Activated gamma-delta T cell treated with anti-CD3 and anti-CD28 coated beads, Interleukin-2, amount 50 U/mL, for 16 hours (primary cell): Measurements from ENCODE around the gene CPVL.
A peak's percentile ranks its signal among the peaks of the same experiment; 100 is the strongest.
"Not testable (repeated sequence)": the region's sequence is repeated elsewhere in the genome, so short reads cannot be mapped to it uniquely, and the experiment has no call there.

Experiments
- DNase-seq: peaks from one replicate; pipeline ENCODE4 v3.0.0-alpha.2; 2020; ENCODE audit warnings: low read depth

CPVL gene

DNA sequence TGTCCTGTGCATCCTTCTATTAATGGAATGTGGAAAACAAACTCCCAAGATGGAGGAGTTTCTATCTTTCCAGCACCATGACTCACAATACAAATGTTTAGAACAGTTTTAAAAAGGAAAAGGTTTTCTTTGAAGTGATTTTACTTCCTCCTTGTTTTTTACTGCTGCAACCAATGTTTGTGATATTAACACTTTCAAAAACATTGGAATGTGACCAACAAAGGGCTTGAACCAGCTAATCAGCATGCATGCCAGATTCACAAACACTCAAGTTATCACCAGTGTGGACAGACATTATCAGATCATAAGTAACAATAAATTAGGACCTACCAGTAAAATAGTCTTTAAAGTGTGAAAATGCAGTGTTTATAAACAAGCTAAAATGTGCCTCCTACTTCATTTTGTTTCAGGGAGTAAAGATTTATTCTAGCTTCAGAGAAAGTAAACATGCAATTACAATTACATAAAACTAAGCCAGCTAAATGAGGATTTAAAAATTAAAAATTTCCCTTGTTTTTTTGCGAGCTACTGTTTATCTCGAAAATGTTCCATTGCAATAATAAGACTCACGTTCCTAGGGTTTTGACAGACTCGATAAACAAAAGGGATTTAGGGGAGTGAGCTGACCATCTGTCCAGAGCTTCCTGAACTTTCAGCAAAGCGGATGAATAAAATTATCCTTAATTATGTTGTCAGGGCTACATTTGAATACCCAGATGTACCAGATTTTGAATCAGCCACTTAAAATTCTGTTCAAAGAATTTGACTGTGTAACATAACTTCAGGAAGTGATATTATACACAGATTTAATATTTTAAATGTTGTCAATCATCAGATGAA lies 29.8 kb downstream of the CPVL start:
- DNase-seq: no peak

DNA sequence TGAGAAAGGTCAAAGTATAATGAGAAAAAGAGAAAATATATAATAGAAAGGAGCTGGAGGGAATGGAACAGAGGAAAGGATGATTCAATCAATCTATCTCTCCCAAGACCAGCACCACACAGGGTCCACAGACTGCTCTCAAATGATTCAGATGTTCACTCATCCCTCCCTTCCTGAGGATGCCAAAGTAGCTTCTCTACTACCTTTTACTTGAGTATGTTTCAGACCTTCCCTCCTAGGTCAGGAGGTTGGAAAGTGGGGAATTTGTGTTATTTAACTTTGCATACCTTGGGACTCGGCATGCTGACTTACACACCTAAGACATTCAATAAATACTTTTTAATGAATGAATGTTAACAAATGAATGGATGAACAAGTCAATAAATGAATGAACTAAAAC lies 30.6 kb downstream of the CPVL start:
- DNase-seq: no peak

DNA sequence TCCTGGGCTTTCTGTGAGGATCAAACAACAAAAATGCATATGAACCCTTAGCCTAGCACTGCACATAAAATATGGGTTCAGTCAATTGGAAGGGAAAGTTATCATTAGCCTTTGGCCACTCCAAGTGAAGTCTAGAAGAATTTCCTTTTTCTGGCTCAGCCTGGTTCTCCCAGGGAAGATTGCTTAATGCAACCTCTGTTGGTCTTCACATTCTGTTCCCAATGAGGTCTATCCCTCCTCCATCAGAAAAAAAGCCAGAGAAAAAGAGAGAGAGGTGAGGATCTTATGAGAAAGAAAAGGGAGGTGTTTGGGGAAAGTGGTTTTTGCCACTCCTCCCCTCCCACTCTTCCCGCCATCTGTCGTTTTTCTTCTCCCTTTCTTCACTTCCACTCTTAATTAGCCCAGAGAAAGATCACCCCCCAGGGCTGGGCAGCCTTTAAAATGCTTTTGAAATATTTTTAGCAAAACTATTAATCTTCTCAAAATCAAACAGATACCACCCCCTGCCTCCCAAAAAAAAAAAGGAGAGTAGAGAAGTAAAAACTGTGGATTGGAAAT lies 31.1 kb downstream of the CPVL start:
- no peak for DNase-seq

DNA sequence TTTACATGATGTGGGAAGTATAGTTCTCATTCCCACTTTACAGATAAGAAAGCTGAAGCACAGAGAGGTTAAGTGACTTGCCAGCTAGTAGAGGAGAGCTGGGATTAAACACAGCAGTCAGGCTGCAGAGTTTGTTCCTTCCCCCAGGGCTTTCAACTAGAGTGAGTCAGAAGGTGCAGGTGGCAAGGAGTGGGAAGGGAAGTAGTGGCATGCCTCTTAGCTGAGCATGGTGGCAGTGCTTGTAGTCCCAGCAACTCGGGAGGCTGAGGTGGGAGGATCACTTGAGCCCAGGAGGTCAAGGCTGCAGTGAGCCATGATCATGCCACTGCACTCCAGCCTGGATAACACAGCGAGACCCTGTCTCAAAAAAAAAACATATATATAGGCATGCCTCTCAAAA lies 32.1 kb downstream of the CPVL start:
- DNase-seq: not testable (repeated sequence)

DNA sequence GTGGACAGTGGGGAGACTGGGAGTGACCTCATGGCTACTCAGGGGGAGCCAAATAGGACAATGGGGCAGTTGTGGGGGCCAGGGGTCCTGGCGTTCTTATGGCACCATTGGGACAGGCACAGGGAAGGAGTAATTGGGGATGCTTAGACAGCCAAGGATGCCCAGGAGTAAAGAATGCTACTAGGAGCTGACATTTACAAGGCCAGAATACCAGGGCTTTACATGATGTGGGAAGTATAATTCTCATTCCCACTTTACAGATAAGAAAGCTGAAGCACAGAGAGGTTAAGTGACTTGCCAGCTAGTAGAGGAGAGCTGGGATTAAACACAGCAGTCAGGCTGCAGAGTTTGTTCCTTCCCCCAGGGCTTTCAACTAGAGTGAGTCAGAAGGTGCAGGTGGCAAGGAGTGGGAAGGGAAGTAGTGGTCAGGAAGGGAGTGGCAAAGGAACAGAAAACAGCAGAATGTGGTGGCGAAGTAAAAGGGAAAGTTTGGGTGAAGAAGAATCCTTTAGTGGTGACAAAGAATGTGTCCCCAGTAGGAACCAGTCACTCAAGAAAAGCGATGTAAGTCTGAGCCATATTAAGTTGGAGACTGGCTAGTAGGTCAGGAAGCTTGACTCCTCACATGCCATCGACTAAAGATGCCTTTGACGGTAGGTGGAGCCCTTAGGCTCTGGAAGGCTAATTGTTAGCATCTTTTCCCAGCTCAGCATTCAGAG lies 32.8 kb downstream of the CPVL start:
- DNase-seq: no peak

DNA sequence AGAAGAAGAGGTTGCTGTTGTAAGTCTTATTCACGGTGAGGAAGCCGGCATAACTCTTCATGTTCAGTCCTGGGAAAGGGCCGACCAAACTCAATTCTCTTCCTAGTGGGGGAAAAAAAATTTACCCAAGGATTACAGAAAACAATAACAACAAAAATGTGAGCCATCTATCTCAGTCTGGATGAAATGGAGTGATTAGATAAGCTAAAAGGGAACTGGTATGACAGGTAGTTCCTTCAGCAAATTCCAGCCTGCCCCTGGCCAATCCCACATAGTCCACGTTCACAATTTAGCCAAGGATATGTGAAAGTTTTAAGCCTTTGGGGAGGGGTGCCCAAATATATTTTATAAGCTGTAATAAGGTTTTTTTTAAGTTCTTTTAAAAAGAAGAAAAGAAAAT lies 33.6 kb downstream of the CPVL start:
- no peak for DNase-seq

DNA sequence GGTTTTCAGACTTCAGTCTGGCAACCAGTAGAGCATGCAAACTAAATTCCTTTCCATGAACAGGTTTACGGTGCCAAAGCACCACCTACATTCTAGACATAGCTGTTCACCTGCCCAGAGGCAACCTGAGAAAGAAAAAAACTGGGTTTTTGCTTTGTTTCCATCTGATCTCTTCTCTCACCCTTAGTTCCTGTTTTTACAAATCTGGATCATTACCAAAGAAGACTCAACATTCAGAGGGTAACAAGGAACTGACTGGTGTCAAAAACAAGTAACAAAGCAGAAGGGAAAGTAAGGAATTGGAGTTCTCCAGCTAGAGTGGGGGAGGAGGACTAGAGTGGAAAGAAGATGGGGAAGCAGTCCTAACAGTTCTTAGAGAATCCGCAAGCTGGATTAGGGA lies 36.4 kb downstream of the CPVL start:
- no peak for DNase-seq

DNA sequence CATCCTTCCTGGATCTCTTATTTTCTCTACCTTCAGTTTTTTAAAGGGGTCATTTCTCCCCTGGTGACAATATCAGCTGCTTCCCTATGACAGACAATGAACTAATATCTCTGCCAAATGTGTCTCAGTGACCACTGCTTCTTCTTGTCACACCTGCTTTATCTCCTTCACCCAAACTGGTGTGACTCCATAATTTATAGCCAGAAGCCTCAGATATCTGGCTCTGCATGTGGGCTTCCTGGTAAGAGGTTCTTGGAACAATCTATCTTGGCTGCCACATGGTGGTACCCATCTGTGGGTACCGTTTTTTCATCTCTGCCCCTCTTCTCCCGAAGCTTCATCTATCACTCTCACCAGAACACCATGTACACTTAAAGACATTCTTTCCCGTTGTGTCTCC lies 37.0 kb downstream of the CPVL start:
- DNase-seq: no peak

DNA sequence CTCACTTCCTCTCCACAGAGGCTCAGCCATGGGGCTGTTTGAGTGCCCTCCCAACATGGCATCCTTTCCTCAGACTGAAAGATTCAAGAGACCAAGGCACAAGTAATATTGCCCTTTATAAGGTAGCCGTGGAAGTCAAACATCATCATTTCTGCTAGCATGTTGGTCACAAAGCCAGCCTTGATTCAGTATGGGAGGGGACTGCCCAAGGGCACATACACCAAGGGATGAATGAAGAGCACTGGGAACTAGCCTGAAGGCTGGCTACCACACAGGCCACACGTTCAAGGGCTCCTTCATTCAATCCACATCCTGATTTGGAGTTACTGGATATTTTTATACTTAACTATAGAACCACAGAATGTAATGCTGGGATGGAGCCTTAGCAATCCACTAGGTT lies 39.3 kb downstream of the CPVL start:
- DNase-seq: no peak

- DNase-seq: no peak
Observed at GRCh38 chr7:29106669-29106988, 39.7 kb downstream of the CPVL start.

DNA sequence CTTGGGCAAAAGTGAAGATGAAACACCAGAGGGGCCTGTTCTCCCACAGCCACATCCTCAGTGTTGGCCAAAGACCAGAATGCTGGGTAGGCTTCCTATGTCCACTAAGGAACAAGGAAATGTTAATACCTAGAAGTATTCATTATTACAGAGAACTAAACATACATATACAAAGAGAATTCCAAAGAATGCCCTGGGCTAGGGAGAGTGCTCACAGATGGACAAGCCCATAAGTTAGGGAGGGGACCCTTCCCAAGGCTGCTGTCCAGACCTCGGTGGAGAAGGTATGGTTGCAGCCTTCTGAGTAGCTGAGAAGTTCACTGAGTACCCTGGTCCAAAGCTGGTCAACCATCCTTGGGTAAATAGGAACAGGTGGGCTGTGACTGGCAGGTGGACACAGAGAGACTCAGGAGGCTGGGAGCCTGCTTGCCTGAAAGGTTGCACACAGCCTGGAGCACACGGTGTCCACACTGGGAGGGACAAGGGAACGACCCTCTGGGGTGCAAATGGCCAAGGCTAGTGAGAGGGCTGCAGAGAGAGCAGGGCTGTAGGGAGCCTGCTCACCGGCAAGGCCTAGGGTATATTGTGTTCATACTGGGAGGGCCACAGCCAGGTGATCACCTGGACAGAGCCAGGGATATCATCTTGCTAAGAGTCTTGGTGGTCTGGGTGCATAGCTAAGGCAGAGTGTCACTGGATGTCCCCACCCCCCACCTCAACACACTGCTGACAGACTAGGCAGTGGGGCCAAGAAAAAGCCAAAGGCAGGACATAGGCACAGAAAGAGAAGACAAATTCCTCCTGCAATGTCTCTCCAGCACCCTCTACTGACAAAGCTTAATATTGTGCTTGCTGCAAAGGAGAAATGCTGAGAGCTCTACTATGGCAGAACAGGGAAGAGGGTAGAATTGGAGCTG lies 40.3 kb downstream of the CPVL start:
- no peak for DNase-seq

DNA sequence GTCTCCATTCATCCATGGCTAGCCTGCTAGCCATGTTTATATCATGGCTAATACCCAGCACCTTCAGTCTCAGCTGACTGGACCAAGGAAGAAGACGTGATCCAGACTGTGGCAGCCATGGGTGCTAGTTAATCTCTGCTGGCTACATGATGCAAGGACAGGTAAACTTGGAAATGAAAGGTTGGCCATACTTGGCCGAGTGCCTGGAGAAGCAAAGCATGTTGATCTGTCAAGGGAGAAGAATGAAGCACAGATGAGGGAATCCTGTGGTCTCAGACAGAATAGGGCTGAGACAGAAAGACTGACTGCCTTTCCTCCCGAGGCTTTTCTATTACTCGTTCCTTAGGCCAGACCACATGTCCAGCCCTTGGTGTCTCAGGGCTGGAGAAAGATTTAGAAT lies 41.1 kb downstream of the CPVL start:
- no peak for DNase-seq

DNA sequence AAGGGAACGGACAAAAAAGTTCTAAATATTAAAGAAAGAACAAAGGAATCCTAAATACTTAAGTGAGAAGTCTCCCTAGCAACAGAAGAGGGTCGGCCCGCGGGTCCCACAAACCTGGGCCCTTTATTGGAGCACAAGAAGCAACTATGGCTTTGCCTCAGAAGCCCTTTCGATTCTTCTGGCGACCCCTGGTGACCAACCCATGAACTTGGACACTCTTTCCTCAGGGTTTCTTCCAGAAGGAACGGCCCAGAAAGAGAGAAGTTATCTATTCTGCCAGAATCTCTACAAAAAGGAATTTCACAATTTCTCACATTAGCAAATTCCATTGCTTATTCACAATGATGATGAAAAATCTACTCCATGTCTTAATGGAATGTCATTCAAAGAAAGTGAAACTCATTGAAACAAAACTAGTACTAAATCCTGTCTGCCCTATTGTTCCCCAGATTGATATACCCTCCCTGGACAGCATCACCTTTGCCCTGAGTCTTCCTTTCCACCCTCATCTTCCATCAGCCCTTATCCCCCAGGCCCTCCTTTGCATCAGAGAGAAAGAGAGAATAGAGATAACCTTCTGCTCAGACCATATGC lies 43.7 kb downstream of the CPVL start:
- peak; percentile 12 for DNase-seq

DNA sequence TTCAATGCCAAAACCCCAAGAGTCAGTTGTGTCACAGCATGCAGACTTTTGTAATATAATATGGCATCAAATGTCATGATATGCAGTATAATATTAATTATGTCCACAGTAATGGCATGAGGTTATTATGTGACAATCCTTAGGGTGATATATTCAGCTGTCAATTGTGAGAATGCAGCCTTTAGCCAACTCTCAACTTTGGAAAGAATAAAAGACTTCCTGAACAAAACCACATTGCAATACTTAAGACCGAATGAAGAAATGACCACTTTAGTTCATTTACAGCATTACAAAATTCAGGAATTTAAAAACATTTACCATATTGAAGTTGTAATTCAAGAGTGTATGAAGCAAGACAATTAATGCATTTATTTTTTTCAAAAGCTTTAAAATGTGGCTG lies 45.4 kb downstream of the CPVL start:
- DNase-seq: no peak

DNA sequence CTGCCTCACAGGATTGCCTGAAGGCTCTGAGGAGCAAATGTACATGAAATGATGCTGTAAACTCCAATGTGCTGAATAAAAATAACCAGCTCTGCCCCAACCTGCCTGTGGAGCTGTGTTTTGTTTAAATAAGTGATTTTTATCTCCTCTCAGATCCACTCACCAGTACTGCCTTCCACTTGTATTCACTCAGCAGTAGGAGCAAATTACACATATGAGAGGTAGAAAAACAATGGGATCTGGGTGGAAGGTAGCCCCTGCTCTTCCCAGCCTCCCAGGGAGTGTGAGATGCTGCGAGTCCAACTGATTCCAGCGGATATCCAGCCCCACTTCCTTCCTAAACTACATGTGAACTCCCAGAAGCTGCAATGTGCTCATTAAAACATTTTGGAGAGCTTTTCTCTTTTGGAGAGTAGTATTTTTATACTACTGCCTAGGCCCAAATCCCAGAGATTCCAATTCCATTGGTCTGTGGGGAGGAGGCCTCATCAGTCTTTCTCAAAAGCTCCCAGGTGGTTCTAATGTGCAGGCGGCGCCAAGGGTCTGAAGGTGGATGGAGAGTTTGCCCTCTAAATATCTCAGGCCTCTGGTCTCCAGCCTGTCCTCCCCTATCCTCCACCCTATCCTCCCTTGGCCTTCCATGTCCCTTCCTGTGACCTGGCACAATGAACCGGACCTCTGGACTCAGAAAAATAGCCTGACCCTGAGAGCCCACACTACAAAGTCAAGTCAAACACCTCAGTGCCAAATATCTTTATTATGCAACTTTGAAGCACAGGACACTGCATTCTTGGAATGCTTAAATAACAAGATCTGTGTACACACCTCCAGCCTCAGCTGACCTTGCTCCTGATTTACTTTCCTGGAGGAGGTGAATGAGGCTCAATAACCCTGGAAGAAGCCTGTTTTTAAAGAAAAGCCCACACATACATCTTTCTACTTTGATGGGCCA lies 46.2 kb downstream of the CPVL start:
- DNase-seq: no peak

DNA sequence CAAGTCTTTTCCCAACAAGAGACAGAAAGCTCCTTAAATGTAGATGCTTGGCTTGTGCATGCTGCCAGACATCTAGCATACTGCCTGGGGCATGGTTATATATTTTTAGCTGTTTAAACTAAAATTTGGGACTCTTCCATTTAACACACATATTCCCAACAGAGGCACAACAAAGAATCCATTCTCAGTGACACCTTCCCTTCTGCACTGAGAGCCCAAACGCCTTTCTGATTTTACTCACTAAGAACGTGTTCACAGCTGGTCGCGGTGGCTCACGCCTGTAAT lies 49.9 kb downstream of the CPVL start:
- DNase-seq: no peak

DNA sequence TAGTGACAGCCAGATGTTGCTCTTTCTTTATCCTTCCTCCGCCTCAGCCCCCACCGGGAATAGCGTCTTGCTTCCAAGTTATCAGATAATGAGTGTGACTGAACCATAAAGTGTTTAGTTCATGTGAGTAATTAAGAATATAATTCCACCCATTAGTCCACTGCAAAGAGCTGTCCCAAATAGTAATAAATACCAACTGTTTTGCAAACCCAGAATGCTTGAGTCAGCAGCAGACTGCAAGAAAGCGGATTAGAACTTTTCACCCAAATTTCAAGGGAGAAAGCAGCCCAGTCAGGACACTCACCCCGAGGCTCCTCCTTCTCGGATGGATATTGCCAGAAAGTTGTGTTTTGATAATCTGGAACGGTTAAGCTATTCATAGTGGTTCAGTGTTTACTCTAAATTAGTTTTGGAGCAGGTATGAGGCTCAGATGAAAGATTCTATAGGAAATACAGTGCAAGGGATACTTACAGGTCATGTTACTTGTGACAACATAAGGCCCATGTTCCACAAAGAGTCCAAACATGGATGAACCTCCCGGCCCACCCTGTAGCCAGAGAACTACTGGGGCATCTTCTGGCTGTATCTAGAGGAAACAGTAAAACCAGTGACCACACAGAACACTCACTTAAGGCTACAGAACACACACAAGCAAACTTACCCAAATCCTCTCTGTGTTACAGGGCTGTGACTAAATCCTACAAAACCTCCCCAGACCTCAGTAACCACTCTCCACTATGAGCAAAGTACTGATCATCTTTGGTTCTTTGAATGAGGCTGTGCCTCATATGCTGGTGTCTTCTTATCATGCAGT lies 50.5 kb downstream of the CPVL start:
- no peak for DNase-seq

DNA sequence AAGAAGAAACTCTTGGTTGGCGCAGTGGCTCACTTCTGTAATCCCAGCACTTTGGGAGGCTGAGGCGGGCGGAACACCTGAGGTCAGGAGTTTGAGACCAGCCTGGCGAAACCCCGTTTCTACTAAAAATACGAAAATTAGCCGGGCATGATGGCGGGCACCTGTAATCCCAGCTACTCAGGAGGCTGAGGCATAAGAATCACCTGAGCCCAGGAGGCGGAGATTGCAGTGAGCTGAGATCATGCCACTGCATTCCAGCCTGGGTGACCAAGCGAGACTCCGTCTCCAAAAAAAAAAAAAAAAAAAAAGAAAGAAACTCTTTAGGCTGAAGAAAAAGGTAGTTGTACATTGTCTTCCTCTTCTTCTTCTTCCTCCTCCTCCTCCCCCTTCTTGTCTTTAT lies 53.2 kb downstream of the CPVL start:
- not testable (repeated sequence) for DNase-seq

GRCh38 chr7:29091715-29092114 lies 54.6 kb downstream of the CPVL start:
- DNase-seq: no peak
